ENCODE results near the gene YTHDC2.

- TF ChIP-seq CTCF (IDR thresholded peaks at IDR 0.05; ENCODE audit: insufficient read depth, low read length) (no peak), POLR2AphosphoS5 (IDR thresholded peaks at IDR 0.05; ENCODE audit: low read depth) (no peak), SPI1 (IDR thresholded peaks at IDR 0.05; ENCODE audit: borderline replicate concordance, low read depth) (no peak), REST (IDR thresholded peaks at IDR 0.05; ENCODE audit: insufficient replicate concordance, low read depth) (no peak)
Measured at GRCh38 chr5:113598150-113598549, 84.7 kb downstream of the YTHDC2 start.
